ENCODE data around the gene POLR3K. TPM values are rescaled to one million over a fixed set of nuclear protein-coding genes. Genes with fewer than 3 reads are reported as not detected.
A peak's percentile ranks its signal among the peaks of the same experiment; 100 is the strongest.

The POLR3K gene
- total RNA-seq, 1 experiment from 2014 or later = 53.6 TPM

DNA sequence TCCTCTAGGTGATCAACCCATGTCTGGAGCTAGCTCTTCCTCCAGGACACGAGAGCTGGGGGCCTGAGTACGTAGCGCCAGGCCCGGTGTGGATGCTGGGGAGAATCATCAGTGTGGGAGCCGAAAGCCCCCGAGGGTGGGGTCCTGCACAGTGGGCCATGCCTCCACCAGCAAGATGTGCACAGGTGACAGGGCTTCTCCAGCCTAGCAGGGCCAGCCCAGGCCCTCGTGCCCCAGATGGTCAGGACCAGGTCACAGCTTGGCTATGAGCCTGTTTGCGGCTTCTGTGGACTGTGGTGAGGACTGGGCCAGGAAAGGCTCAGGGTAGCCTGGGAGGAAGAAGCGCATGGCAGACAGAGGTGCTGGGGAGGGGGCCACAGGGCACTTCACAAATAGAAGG is 32.5 kb upstream of the POLR3K start:
- Histone ChIP-seq H2AK5ac (ENCODE audit: insufficient read length, low read length) (no peak overlapping the region), H4K5ac (ENCODE audit: insufficient read length, low read depth, low read length) (no peak overlapping the region), H3K4me2 (ENCODE audit: insufficient read depth, insufficient read length, low read length) (no peak overlapping the region), H2BK20ac (ENCODE audit: low read depth, low read length, poor library complexity, severe bottlenecking) (no peak overlapping the region), H3K18ac (ENCODE audit: insufficient read length, low read depth, low read length) (no peak overlapping the region), H3K14ac (ENCODE audit: insufficient read depth, low read length) (no peak overlapping the region), H3K27ac (ENCODE audit: insufficient read length, low read depth, low read length) (no peak overlapping the region), H2BK12ac (ENCODE audit: insufficient read length, low read depth, low read length) (no peak overlapping the region), H4K20me1 (ENCODE audit: control insufficient read depth, insufficient read depth, insufficient read length) (peaks cover 2% of the 10 kb centered on the region), H3K23me2 (ENCODE audit: insufficient read length, low read depth, low read length, poor library complexity, severe bottlenecking) (no peaks in the 10 kb centered on the region), H4K91ac (ENCODE audit: insufficient read length, low read depth, low read length) (no peak overlapping the region), H3K27me3 (ENCODE audit: insufficient read depth, low read length) (no peaks in the 10 kb centered on the region), H3K79me1 (ENCODE audit: insufficient read depth, low read depth, low read length, poor library complexity, severe bottlenecking) (no peaks in the 10 kb centered on the region), H3K4me1 (ENCODE audit: insufficient read depth, low read length) (no peaks in the 10 kb centered on the region), H3K9ac (ENCODE audit: extremely low read depth, insufficient read length, low read length) (no peak overlapping the region), H3K23ac (ENCODE audit: insufficient read length, low read depth, low read length) (no peak overlapping the region), H2BK5ac (ENCODE audit: insufficient read length, low read length) (no peak overlapping the region), H4K8ac (replicated peaks; ENCODE audit: insufficient read length, low read depth, low read length) (no peak overlapping the region), H2BK15ac (ENCODE audit: low read depth, low read length) (no peak overlapping the region), H3K9me3 (ENCODE audit: control insufficient read depth, low read depth, low read length) (no peaks in the 10 kb centered on the region), H3K79me2 (ENCODE audit: insufficient read depth, low read length) (no peaks in the 10 kb centered on the region), H2BK120ac (ENCODE audit: low read depth, low read length, poor library complexity, severe bottlenecking) (no peak overlapping the region), H3K4ac (ENCODE audit: low read depth, low read length) (no peak overlapping the region), H3K56ac (ENCODE audit: insufficient read length, low read depth, low read length) (no peak overlapping the region), H2AFZ (ENCODE audit: low read length) (no peak overlapping the region), H3T11ph (ENCODE audit: low read length) (no peak overlapping the region)
- no CpG with 5 or more reads among the region's 9 CpGs for WGBS (ENCODE audit: extremely low coverage, insufficient read length, low lambda C conversion rate)
- no peak overlapping the region; a peak in 1 of 5 replicates for H3K4me3 Mint-ChIP-seq
- TF ChIP-seq, protein P1, sequence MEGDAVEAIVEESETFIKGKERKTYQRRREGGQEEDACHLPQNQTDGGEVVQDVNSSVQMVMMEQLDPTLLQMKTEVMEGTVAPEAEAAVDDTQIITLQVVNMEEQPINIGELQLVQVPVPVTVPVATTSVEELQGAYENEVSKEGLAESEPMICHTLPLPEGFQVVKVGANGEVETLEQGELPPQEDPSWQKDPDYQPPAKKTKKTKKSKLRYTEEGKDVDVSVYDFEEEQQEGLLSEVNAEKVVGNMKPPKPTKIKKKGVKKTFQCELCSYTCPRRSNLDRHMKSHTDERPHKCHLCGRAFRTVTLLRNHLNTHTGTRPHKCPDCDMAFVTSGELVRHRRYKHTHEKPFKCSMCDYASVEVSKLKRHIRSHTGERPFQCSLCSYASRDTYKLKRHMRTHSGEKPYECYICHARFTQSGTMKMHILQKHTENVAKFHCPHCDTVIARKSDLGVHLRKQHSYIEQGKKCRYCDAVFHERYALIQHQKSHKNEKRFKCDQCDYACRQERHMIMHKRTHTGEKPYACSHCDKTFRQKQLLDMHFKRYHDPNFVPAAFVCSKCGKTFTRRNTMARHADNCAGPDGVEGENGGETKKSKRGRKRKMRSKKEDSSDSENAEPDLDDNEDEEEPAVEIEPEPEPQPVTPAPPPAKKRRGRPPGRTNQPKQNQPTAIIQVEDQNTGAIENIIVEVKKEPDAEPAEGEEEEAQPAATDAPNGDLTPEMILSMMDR (conservative IDR thresholded peaks at IDR 0.05) = no peak
- peaks cover 8 to 47% (median 35%) of the 10 kb centered on the region in 3 experiments for H3K36me3 Mint-ChIP-seq (ENCODE audit: insufficient read depth in 1 of 3, low read depth in 3 of 3)
- peaks cover 7 to 8% of the 10 kb centered on the region in 2 experiments; a peak in 3 of 4 replicates for H3K4me1 Mint-ChIP-seq
- DNase-seq = no peak
- H3K9me3 Mint-ChIP-seq = no peaks in the 10 kb centered on the region
- H3K27ac Mint-ChIP-seq = peak overlapping the region in 2 of 3 experiments; percentile 60 to 94; a peak in 3 of 7 replicates
- no peaks in the 10 kb centered on the region; the same call in 1 of the 2 replicates for H3K27me3 Mint-ChIP-seq (ENCODE audit: low read depth)

Data from H9 (cell line).